Gastroesophageal sphincter (tissue), 3 donors: ENCODE data around the gene SCGB1D1.

ENCODE experiments used
- CTCF ChIP-seq, 4 experiments: fragments of 200-600 bp in 2 of 4; fragments of 450-650 bp in 2 of 4; sonication (generic) in 1 of 4; IDR thresholded peaks; one replicate each; pipeline ENCODE4 v1.5.1; 2017 to 2019; ENCODE audit warnings: antibody characterized with exemption in 4 of 4, mild to moderate bottlenecking in 2 of 4, moderate library complexity in 2 of 4
- EP300 ChIP-seq: sonication (generic); formaldehyde crosslinking; IDR thresholded peaks from one replicate; pipeline ENCODE4 v1.6.1; 2017; ENCODE audit warnings: antibody characterized with exemption, mild to moderate bottlenecking
- POLR2A ChIP-seq, 2 donors: fragments of 450-650 bp; IDR thresholded peaks; one replicate each; pipeline ENCODE4 v1.6.1; 2017; ENCODE audit warnings: antibody characterized with exemption in 2 of 2, mild to moderate bottlenecking in 2 of 2, moderate library complexity in 1 of 2
- POLR2AphosphoS5 ChIP-seq: sonication (generic); formaldehyde crosslinking; IDR thresholded peaks from one replicate; pipeline ENCODE4 v1.6.1; 2017; ENCODE audit warnings: antibody characterized with exemption

- TF ChIP-seq CTCF (IDR thresholded peaks at IDR 0.05) (no peak), EP300 (no peak), POLR2A (IDR thresholded peaks at IDR 0.05) (no peak), POLR2AphosphoS5 (no peak)
These were observed 39.8 kb upstream of the SCGB1D1 start for GRCh38 chr11:62149986-62150886.
